Astrocyte (in vitro differentiated cells and primary cell): Measurements from ENCODE around the gene INPP4A.

Source experiments
- CTCF ChIP-seq: IDR thresholded peaks from 2 replicates; pipeline ENCODE4 v1.5.1; 2011; ENCODE audit warnings: low read depth, mild to moderate bottlenecking, inconsistent platforms, low read length, moderate library complexity; ENCODE audit not compliant: insufficient read depth
- EZH2 ChIP-seq: IDR thresholded peaks from 2 replicates; pipeline ENCODE4 v1.6.1; 2012; ENCODE audit warnings: mild to moderate bottlenecking, low read length, inconsistent platforms; ENCODE audit not compliant: insufficient read depth

GRCh38 chr2:98432145-98432544 is 12.5 kb upstream of the INPP4A start:
- TF ChIP-seq CTCF (no peak), EZH2 (no peak)
